Peyer's patch (tissue), 4 donors: ENCODE measurements around the gene SYNCRIP. TPM values are rescaled to one million over a fixed set of nuclear protein-coding genes. Genes with fewer than 3 reads are reported as not detected.
"Not testable (repeated sequence)": the region's sequence is repeated elsewhere in the genome, so short reads cannot be mapped to it uniquely, and the experiment has no call there.

Source experiments
- DNase-seq, 3 donors: peaks; one replicate each; pipeline ENCODE4 v3.0.0-alpha.2; 2017 to 2019
- H3K27ac ChIP-seq, 4 donors: fragments of 200-600 bp; sonication (generic); one replicate each; pipeline ENCODE4 v1.5.1; 2016 to 2019
- H3K27me3 ChIP-seq, 2 donors: fragments of 200-600 bp; sonication (generic); one replicate each; pipeline ENCODE4 v1.5.1; 2019
- H3K36me3 ChIP-seq, 3 donors: fragments of 200-600 bp; sonication (generic); one replicate each; pipeline ENCODE4 v1.5.1; 2016 to 2019
- H3K4me1 ChIP-seq, 4 donors: fragments of 200-600 bp; sonication (generic); one replicate each; pipeline ENCODE4 v1.5.1; 2016 to 2019
- H3K4me3 ChIP-seq, 4 donors: fragments of 200-600 bp; sonication (generic); 1 replicate in 3 of 4; 2 replicates in 1 of 4; pipeline ENCODE4 v1.5.1; 2016 to 2019; ENCODE audit warnings: mild to moderate bottlenecking in 1 of 4
- H3K9me3 ChIP-seq, 4 donors: fragments of 200-600 bp; sonication (generic); one replicate each; pipeline ENCODE4 v1.5.1; 2016 to 2019; ENCODE audit warnings: mild to moderate bottlenecking in 1 of 4
- CTCF ChIP-seq, 6 experiments: fragments of 450-650 bp in 4 of 6; fragments of 200-600 bp in 2 of 6; sonication (generic) in 1 of 6; IDR thresholded peaks; one replicate each; pipeline ENCODE4 v1.5.1; 2017 to 2019; ENCODE audit warnings: antibody characterized with exemption in 6 of 6, mild to moderate bottlenecking in 3 of 6, moderate library complexity in 1 of 6
- POLR2A ChIP-seq, 2 donors: fragments of 450-650 bp; IDR thresholded peaks; one replicate each; pipeline ENCODE4 v1.5.1; 2017; ENCODE audit warnings: antibody characterized with exemption in 2 of 2, mild to moderate bottlenecking in 2 of 2, moderate library complexity in 2 of 2
- total RNA-seq, 4 donors: library from RNA; depleted of rRNA; stranded (reverse); fragments of >200 nt; gene quantifications; one replicate each; pipeline ENCODE4 v1.1.0, GENCODE V29; 2016

Gene SYNCRIP
- total RNA-seq, 4 donors from 2014 or later: 32.4 to 52.8 (median 37.8) TPM

GRCh38 chr6:85592033-85592432 is 50.7 kb downstream of the SYNCRIP start:
- H3K4me3 ChIP-seq: peak overlapping the region in 1 of 4 donors; percentile 89
- H3K27me3 ChIP-seq: no peaks in the 10 kb centered on the region
- DNase-seq: no peak
- H3K27ac ChIP-seq: no peak overlapping the region
- TF ChIP-seq POLR2A (IDR thresholded peaks at IDR 0.05) (no peak), CTCF (IDR thresholded peaks at IDR 0.05) (no peak)
- H3K9me3 ChIP-seq: no peaks in the 10 kb centered on the region
- peaks cover 0 to 18% (median 5%) of the 10 kb centered on the region in 4 donors for H3K4me1 ChIP-seq
- H3K36me3 ChIP-seq: no peaks in the 10 kb centered on the region

- no peak for DNase-seq
- no peak for TF ChIP-seq POLR2A (IDR thresholded peaks at IDR 0.05)
- no peak for TF ChIP-seq CTCF (IDR thresholded peaks at IDR 0.05)
- H3K4me3 ChIP-seq: no peak overlapping the region
- no peak overlapping the region for H3K27ac ChIP-seq
- H3K9me3 ChIP-seq: no peaks in the 10 kb centered on the region
- H3K36me3 ChIP-seq: no peaks in the 10 kb centered on the region
- H3K4me1 ChIP-seq: peaks cover 0 to 18% (median 5%) of the 10 kb centered on the region in 4 donors
- no peaks in the 10 kb centered on the region for H3K27me3 ChIP-seq
Measured at GRCh38 chr6:85591207-85591606, 51.5 kb downstream of the SYNCRIP start.

- H3K27me3 ChIP-seq: no peaks in the 10 kb centered on the region
- no peak overlapping the region for H3K27ac ChIP-seq
- H3K4me3 ChIP-seq: no peak overlapping the region
- TF ChIP-seq CTCF (IDR thresholded peaks at IDR 0.05) (no peak), POLR2A (IDR thresholded peaks at IDR 0.05) (no peak)
- no peaks in the 10 kb centered on the region for H3K9me3 ChIP-seq
- peaks cover 0 to under 1% (median 0%) of the 10 kb centered on the region in 4 donors for H3K4me1 ChIP-seq
- DNase-seq: no peak
- H3K36me3 ChIP-seq: no peaks in the 10 kb centered on the region
Measured at GRCh38 chr6:85585741-85586140, 56.9 kb downstream of the SYNCRIP start.

- not testable (repeated sequence) for H3K4me3 ChIP-seq, DNase-seq, H3K27me3 ChIP-seq, H3K36me3 ChIP-seq, H3K4me1 ChIP-seq, H3K9me3 ChIP-seq, H3K27ac ChIP-seq
Measured at GRCh38 chr6:85582832-85583231, 59.9 kb downstream of the SYNCRIP start.

- Histone ChIP-seq H3K36me3 (no peaks in the 10 kb centered on the region), H3K27ac (no peak overlapping the region), H3K4me1 (peaks cover 0 to 8% (median 0%) of the 10 kb centered on the region in 4 donors), H3K27me3 (no peaks in the 10 kb centered on the region), H3K9me3 (no peaks in the 10 kb centered on the region), H3K4me3 (no peak overlapping the region)
- TF ChIP-seq POLR2A (IDR thresholded peaks at IDR 0.05): no peak
- TF ChIP-seq CTCF (IDR thresholded peaks at IDR 0.05): no peak
- no peak for DNase-seq
Measured at GRCh38 chr6:85581572-85581971, 61.1 kb downstream of the SYNCRIP start.

- H3K4me1 ChIP-seq: peaks cover 0 to 15% (median 0%) of the 10 kb centered on the region in 4 donors
- no peak for DNase-seq
- TF ChIP-seq POLR2A (IDR thresholded peaks at IDR 0.05) (no peak), CTCF (IDR thresholded peaks at IDR 0.05) (no peak)
- no peak overlapping the region for H3K4me3 ChIP-seq
- no peaks in the 10 kb centered on the region for H3K36me3 ChIP-seq
- H3K9me3 ChIP-seq: no peaks in the 10 kb centered on the region
- no peaks in the 10 kb centered on the region for H3K27me3 ChIP-seq
- peak overlapping the region in 1 of 4 donors; percentile 26 for H3K27ac ChIP-seq
Measured at GRCh38 chr6:85580878-85581267, 61.8 kb downstream of the SYNCRIP start.
